Neural crest cell (in vitro differentiated cells): ENCODE results near the gene HYAL3. TPM values are rescaled to one million over a fixed set of nuclear protein-coding genes. Genes with fewer than 3 reads are reported as not detected.
A peak's percentile ranks its signal among the peaks of the same experiment; 100 is the strongest.

Experiments used
- DNase-seq: peaks from one replicate; pipeline ENCODE4 v3.0.0; 2021; ENCODE audit warnings: low read depth, mixed read lengths, low spot score
- H3K27ac Mint-ChIP-seq: one replicate; pipeline ENCODE4 v1.8.0; 2021; ENCODE audit warnings: mild to moderate bottlenecking, mixed read lengths; ENCODE audit not compliant: unreplicated experiment
- H3K27me3 Mint-ChIP-seq: 2 replicates; pipeline ENCODE4 v1.8.0; 2021; ENCODE audit warnings: low read depth, mild to moderate bottlenecking, mixed read lengths
- H3K36me3 Mint-ChIP-seq: 2 replicates; pipeline ENCODE4 v1.8.0; 2021; ENCODE audit warnings: low read depth, mild to moderate bottlenecking, mixed read lengths
- H3K4me1 Mint-ChIP-seq: 2 replicates; pipeline ENCODE4 v1.8.0; 2021; ENCODE audit warnings: mixed read lengths
- H3K4me3 Mint-ChIP-seq: one replicate; pipeline ENCODE4 v1.8.0; 2021; ENCODE audit warnings: mild to moderate bottlenecking, mixed read lengths
- H3K9me3 Mint-ChIP-seq: 2 replicates; pipeline ENCODE4 v1.8.0; 2021; ENCODE audit warnings: mixed read lengths
- total RNA-seq: library from RNA; stranded (reverse); gene quantifications from 2 replicates; pipeline ENCODE4 v1.2.1, GENCODE V29; 2021
- TF ChIP-seq, protein P1 (sequence below): fragments of 200-600 bp; sonication (generic); conservative IDR thresholded peaks from 2 replicates; pipeline ENCODE4 v1.5.0; 2021; ENCODE audit warnings: antibody characterized with exemption, mild to moderate bottlenecking

HYAL3 gene
- total RNA-seq, 1 donor from 2014 or later: 4.4 TPM

- no peak overlapping the region for H3K27ac Mint-ChIP-seq
- H3K4me1 Mint-ChIP-seq: peaks cover 35% of the 10 kb centered on the region
- no peaks in the 10 kb centered on the region for H3K36me3 Mint-ChIP-seq
- H3K4me3 Mint-ChIP-seq: peak overlapping the region; percentile 70
- H3K27me3 Mint-ChIP-seq: peaks cover 8% of the 10 kb centered on the region
- DNase-seq: no peak
- TF ChIP-seq, protein P1, sequence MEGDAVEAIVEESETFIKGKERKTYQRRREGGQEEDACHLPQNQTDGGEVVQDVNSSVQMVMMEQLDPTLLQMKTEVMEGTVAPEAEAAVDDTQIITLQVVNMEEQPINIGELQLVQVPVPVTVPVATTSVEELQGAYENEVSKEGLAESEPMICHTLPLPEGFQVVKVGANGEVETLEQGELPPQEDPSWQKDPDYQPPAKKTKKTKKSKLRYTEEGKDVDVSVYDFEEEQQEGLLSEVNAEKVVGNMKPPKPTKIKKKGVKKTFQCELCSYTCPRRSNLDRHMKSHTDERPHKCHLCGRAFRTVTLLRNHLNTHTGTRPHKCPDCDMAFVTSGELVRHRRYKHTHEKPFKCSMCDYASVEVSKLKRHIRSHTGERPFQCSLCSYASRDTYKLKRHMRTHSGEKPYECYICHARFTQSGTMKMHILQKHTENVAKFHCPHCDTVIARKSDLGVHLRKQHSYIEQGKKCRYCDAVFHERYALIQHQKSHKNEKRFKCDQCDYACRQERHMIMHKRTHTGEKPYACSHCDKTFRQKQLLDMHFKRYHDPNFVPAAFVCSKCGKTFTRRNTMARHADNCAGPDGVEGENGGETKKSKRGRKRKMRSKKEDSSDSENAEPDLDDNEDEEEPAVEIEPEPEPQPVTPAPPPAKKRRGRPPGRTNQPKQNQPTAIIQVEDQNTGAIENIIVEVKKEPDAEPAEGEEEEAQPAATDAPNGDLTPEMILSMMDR: no peak
- no peaks in the 10 kb centered on the region for H3K9me3 Mint-ChIP-seq
These were observed 34.6 kb upstream of the HYAL3 start for GRCh38 chr3:50333744-50334328.

DNA sequence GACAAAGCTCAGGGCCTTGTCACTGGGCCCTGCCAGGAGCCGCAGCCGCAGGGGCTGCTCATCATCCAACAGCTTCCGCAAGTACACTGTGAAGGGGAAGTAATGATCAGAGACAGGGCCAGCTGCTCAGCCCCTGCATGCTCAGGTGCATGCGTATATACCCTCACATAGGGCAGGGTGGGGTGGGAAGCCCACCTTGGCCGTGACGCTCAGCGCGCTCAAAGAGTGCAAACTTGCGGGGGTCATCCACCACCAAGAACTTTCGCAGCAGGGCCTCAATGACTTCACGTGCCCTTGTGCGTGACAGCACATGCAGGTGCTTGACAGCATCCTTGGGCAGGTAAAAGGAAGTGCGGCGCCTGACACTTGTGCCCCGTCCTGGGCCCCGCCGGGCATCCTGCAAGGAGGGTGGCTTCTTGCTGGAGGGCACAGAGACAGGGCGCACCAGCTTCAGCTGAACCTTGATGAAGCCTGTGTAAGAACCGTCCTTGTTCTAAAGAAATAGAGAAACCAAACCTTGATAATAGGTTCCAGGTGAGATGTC, 32.2 kb upstream of the HYAL3 start:
- no peak for DNase-seq
- Mint-ChIP-seq H3K27ac (no peak overlapping the region), H3K9me3 (no peaks in the 10 kb centered on the region), H3K27me3 (no peaks in the 10 kb centered on the region), H3K4me3 (peak overlapping the region; percentile 59), H3K36me3 (peaks cover 5% of the 10 kb centered on the region), H3K4me1 (peaks cover 30% of the 10 kb centered on the region)
- TF ChIP-seq, protein P1: no peak

DNA sequence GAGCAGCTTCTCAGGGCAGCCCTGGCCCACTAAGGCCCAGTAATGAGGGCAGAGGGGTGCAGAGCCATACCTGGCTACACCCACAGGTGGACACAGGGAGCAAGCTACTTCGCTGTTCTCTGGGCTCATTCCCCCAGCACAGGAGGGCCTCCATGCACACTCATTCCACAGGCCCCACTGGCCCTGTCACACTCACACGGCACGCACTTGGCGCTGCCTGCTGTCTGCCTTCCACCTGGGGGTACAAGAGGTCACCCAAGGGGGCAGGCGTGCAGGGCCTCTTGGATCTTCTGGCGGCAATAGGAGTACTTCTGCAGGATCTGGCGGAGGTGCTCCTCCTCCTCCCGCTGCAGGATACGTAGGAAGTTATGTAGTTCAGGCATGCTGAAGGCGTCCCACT, 31.1 kb upstream of the HYAL3 start:
- no peak overlapping the region for H3K27ac Mint-ChIP-seq
- H3K4me3 Mint-ChIP-seq: peak overlapping the region; percentile 59
- H3K36me3 Mint-ChIP-seq: peaks cover 5% of the 10 kb centered on the region
- no peaks in the 10 kb centered on the region for H3K27me3 Mint-ChIP-seq
- TF ChIP-seq, protein P1: no peak
- H3K9me3 Mint-ChIP-seq: no peaks in the 10 kb centered on the region
- DNase-seq: no peak
- H3K4me1 Mint-ChIP-seq: peaks cover 22% of the 10 kb centered on the region

GRCh38 chr3:50327943-50328691, 28.9 kb upstream of the HYAL3 start, which contains the start of gene TUSC2:
Gene TUSC2 (minus strand): TSS chr3:50328223. CDS start chr3:50328099, 124 bp downstream.
- peak; percentile 93 for DNase-seq
- Mint-ChIP-seq H3K9me3 (no peaks in the 10 kb centered on the region), H3K27ac (peak within 1 kb of the TSS; percentile 93), H3K36me3 (peaks cover 5% of the 10 kb centered on the region), H3K27me3 (no peaks in the 10 kb centered on the region), H3K4me3 (peak within 1 kb of the TSS; percentile 96), H3K4me1 (peaks cover 32% of the 10 kb centered on the region)
- TF ChIP-seq, protein P1: no peak

- H3K4me1 Mint-ChIP-seq: peaks cover 37% of the 10 kb centered on the region
- no peaks in the 10 kb centered on the region for H3K9me3 Mint-ChIP-seq
- H3K36me3 Mint-ChIP-seq: peaks cover 5% of the 10 kb centered on the region
- no peak for DNase-seq
- no peaks in the 10 kb centered on the region for H3K27me3 Mint-ChIP-seq
- TF ChIP-seq, protein P1: no peak
- no peak overlapping the region for H3K27ac Mint-ChIP-seq
- H3K4me3 Mint-ChIP-seq: peak overlapping the region; percentile 96
These were observed 27.9 kb upstream of the HYAL3 start for GRCh38 chr3:50327129-50327528.
